Activated T-cell treated with anti-CD3 and anti-CD28 coated beads for 1 hour (primary cell): ENCODE measurements around the gene CARD10.

ENCODE experiments used
- DNase-seq: peaks from one replicate; pipeline ENCODE4 v3.0.0-alpha.2; 2020; ENCODE audit warnings: low read depth

CARD10 gene

GRCh38 chr22:37467391-37467955 is 51.7 kb downstream of the CARD10 start:
- DNase-seq: no peak

- no peak for DNase-seq
Measured at GRCh38 chr22:37464181-37464580, 55.0 kb downstream of the CARD10 start.

GRCh38 chr22:37462983-37463382 is 56.2 kb downstream of the CARD10 start:
- no peak for DNase-seq

GRCh38 chr22:37462436-37462835 is 56.8 kb downstream of the CARD10 start:
- no peak for DNase-seq

GRCh38 chr22:37461961-37462360 is 57.3 kb downstream of the CARD10 start:
- DNase-seq: no peak

- no peak for DNase-seq
Measured at GRCh38 chr22:37460684-37461083, 58.5 kb downstream of the CARD10 start.

GRCh38 chr22:37459206-37459605 is 60.0 kb downstream of the CARD10 start:
- DNase-seq: no peak

GRCh38 chr22:37457093-37457893 is 61.9 kb downstream of the CARD10 start:
- DNase-seq: peak; percentile 81

GRCh38 chr22:37456346-37456745 is 62.9 kb downstream of the CARD10 start:
- no peak for DNase-seq

- DNase-seq: no peak
Measured at GRCh38 chr22:37455896-37456295, 63.3 kb downstream of the CARD10 start.

- no peak for DNase-seq
Measured at GRCh38 chr22:37454857-37455686, 64.1 kb downstream of the CARD10 start.

- no peak for DNase-seq
Measured at GRCh38 chr22:37453696-37454095, 65.5 kb downstream of the CARD10 start.

- DNase-seq: no peak
Measured at GRCh38 chr22:37451218-37451617, 68.0 kb downstream of the CARD10 start.

- DNase-seq: no peak
Measured at GRCh38 chr22:37449331-37450001, 69.7 kb downstream of the CARD10 start.

- DNase-seq: no peak
Measured at GRCh38 chr22:37448516-37449127, 70.6 kb downstream of the CARD10 start.

- DNase-seq: no peak
Measured at GRCh38 chr22:37445501-37445900, 73.7 kb downstream of the CARD10 start.

GRCh38 chr22:37443977-37444376 is 75.2 kb downstream of the CARD10 start:
- no peak for DNase-seq

GRCh38 chr22:37443086-37443485 is 76.1 kb downstream of the CARD10 start:
- DNase-seq: no peak

GRCh38 chr22:37442537-37442936 is 76.7 kb downstream of the CARD10 start:
- no peak for DNase-seq

- no peak for DNase-seq
Measured at GRCh38 chr22:37442135-37442534, 77.1 kb downstream of the CARD10 start.

- no peak for DNase-seq
Measured at GRCh38 chr22:37440875-37441274, 78.3 kb downstream of the CARD10 start.
